H9 (cell line): ENCODE measurements around the gene FUT8. TPM values are rescaled to one million over a fixed set of nuclear protein-coding genes. Genes with fewer than 3 reads are reported as not detected.

Source experiments
- DNase-seq: peaks from one replicate; pipeline ENCODE4 v3.0.0-alpha.2; 2017
- H2AFZ ChIP-seq: one replicate; pipeline ENCODE4 v1.6.1; 2013; ENCODE audit warnings: mild to moderate bottlenecking, low read length, control low read depth, moderate library complexity
- H2AK5ac ChIP-seq: 2 replicates; pipeline ENCODE4 v1.6.1; 2013; ENCODE audit warnings: low read length, control low read depth, mixed read lengths; ENCODE audit not compliant: insufficient read length
- H2BK120ac ChIP-seq: one replicate; pipeline ENCODE4 v1.6.1; 2013; ENCODE audit warnings: low read depth, mild to moderate bottlenecking, low read length, control low read depth, inconsistent platforms; ENCODE audit not compliant: poor library complexity, severe bottlenecking
- H2BK12ac ChIP-seq: 2 replicates; pipeline ENCODE4 v1.6.1; 2013; ENCODE audit warnings: low read length, control low read depth, mixed read lengths, low read depth; ENCODE audit not compliant: insufficient read length
- H2BK15ac ChIP-seq: 2 replicates; pipeline ENCODE4 v1.6.1; 2013; ENCODE audit warnings: low read depth, low read length, control low read depth
- H2BK20ac ChIP-seq: one replicate; pipeline ENCODE4 v1.6.1; 2013; ENCODE audit warnings: low read depth, mild to moderate bottlenecking, low read length, control low read depth, inconsistent platforms; ENCODE audit not compliant: poor library complexity, severe bottlenecking
- H2BK5ac ChIP-seq: 2 replicates; pipeline ENCODE4 v1.6.1; 2013; ENCODE audit warnings: low read length, control low read depth, mixed read lengths; ENCODE audit not compliant: insufficient read length
- H3K14ac ChIP-seq: 2 replicates; pipeline ENCODE4 v1.6.1; 2013; ENCODE audit warnings: low read length, control low read depth; ENCODE audit not compliant: insufficient read depth
- H3K18ac ChIP-seq: 2 replicates; pipeline ENCODE4 v1.6.1; 2013; ENCODE audit warnings: low read depth, mild to moderate bottlenecking, mixed read lengths, low read length, control low read depth; ENCODE audit not compliant: insufficient read length
- H3K23ac ChIP-seq: 2 replicates; pipeline ENCODE4 v1.6.1; 2013; ENCODE audit warnings: low read length, control low read depth, mixed read lengths, low read depth; ENCODE audit not compliant: insufficient read length
- H3K23me2 ChIP-seq: 2 replicates; pipeline ENCODE4 v1.6.1; 2013; ENCODE audit warnings: low read depth, mild to moderate bottlenecking, mixed read lengths, low read length, control low read depth; ENCODE audit not compliant: insufficient read length, poor library complexity, severe bottlenecking
- H3K27ac ChIP-seq: 2 replicates; pipeline ENCODE4 v1.5.1; 2013; ENCODE audit warnings: low read length, control low read depth, mixed read lengths, low read depth; ENCODE audit not compliant: insufficient read length
- H3K27me3 ChIP-seq: 2 replicates; pipeline ENCODE4 v1.6.1; 2013; ENCODE audit warnings: low read length, control low read depth, inconsistent platforms; ENCODE audit not compliant: insufficient read depth
- H3K4ac ChIP-seq: 2 replicates; pipeline ENCODE4 v1.6.1; 2013; ENCODE audit warnings: low read depth, mild to moderate bottlenecking, control low read depth, inconsistent platforms, low read length, moderate library complexity
- H3K4me1 ChIP-seq: 2 replicates; pipeline ENCODE4 v1.6.1; 2013; ENCODE audit warnings: low read length, control low read depth, inconsistent platforms; ENCODE audit not compliant: insufficient read depth
- H3K4me2 ChIP-seq: 2 replicates; pipeline ENCODE4 v1.6.1; 2013; ENCODE audit warnings: low read length, control low read depth, mixed read lengths; ENCODE audit not compliant: insufficient read length, insufficient read depth
- H3K56ac ChIP-seq: 2 replicates; pipeline ENCODE4 v1.6.1; 2013; ENCODE audit warnings: low read depth, mild to moderate bottlenecking, mixed read lengths, low read length, control low read depth; ENCODE audit not compliant: insufficient read length
- H3K79me1 ChIP-seq: 2 replicates; pipeline ENCODE4 v1.6.1; 2013; ENCODE audit warnings: low read depth, mild to moderate bottlenecking, moderate library complexity, low read length, control low read depth, inconsistent platforms; ENCODE audit not compliant: insufficient read depth, poor library complexity, severe bottlenecking
- H3K79me2 ChIP-seq: 2 replicates; pipeline ENCODE4 v1.6.1; 2013; ENCODE audit warnings: low read length, control low read depth, inconsistent platforms; ENCODE audit not compliant: insufficient read depth
- H3K9ac ChIP-seq: 2 replicates; pipeline ENCODE4 v1.6.1; 2013; ENCODE audit warnings: low read length, control low read depth, mixed read lengths; ENCODE audit not compliant: insufficient read length; ENCODE audit errors: extremely low read depth
- H3K9me3 ChIP-seq: one replicate; pipeline ENCODE4 v1.6.1; 2013; ENCODE audit warnings: low read depth, low read length, inconsistent platforms; ENCODE audit not compliant: control insufficient read depth
- H3T11ph ChIP-seq: one replicate; pipeline ENCODE4 v1.6.1; 2013; ENCODE audit warnings: mild to moderate bottlenecking, low read length, control low read depth, inconsistent platforms
- H4K20me1 ChIP-seq: one replicate; pipeline ENCODE4 v1.6.1; 2013; ENCODE audit not compliant: control insufficient read depth, insufficient read length, insufficient read depth
- H4K5ac ChIP-seq: 2 replicates; pipeline ENCODE4 v1.6.1; 2013; ENCODE audit warnings: low read depth, mild to moderate bottlenecking, mixed read lengths, low read length, control low read depth; ENCODE audit not compliant: insufficient read length
- H4K8ac ChIP-seq: replicated peaks from 2 replicates; pipeline ENCODE4 v1.6.1; 2013; ENCODE audit warnings: low read length, control low read depth, mixed read lengths, low read depth; ENCODE audit not compliant: insufficient read length
- H4K91ac ChIP-seq: 2 replicates; pipeline ENCODE4 v1.6.1; 2013; ENCODE audit warnings: low read depth, mild to moderate bottlenecking, moderate library complexity, mixed read lengths, low read length, control low read depth; ENCODE audit not compliant: insufficient read length
- H3K27ac Mint-ChIP-seq, 3 experiments: 2 replicates in 2 of 3; 3 replicates in 1 of 3; pipeline ENCODE4 v1.8.0; 2020 to 2021; ENCODE audit warnings: mixed read lengths in 3 of 3, mild to moderate bottlenecking in 1 of 3, moderate library complexity in 1 of 3
- H3K27me3 Mint-ChIP-seq: 2 replicates; pipeline ENCODE4 v1.8.0; 2021; ENCODE audit warnings: low read depth, mild to moderate bottlenecking, moderate library complexity, mixed read lengths
- H3K36me3 Mint-ChIP-seq, 3 experiments: 2 replicates in 2 of 3; 3 replicates in 1 of 3; pipeline ENCODE4 v1.8.0; 2020 to 2021; ENCODE audit warnings: low read depth in 3 of 3, mixed read lengths in 3 of 3; ENCODE audit not compliant: insufficient read depth in 1 of 3
- H3K4me1 Mint-ChIP-seq, 2 experiments: 2 replicates each; pipeline ENCODE4 v1.8.0; 2020; ENCODE audit warnings: mixed read lengths in 2 of 2
- H3K4me3 Mint-ChIP-seq, 2 experiments: 2 replicates in 1 of 2; 3 replicates in 1 of 2; pipeline ENCODE4 v1.8.0; 2020 to 2021; ENCODE audit warnings: mild to moderate bottlenecking in 2 of 2, mixed read lengths in 2 of 2, moderate library complexity in 1 of 2
- H3K9me3 Mint-ChIP-seq, 2 experiments: 2 replicates in 1 of 2; 3 replicates in 1 of 2; pipeline ENCODE4 v1.8.0; 2020; ENCODE audit warnings: mild to moderate bottlenecking in 2 of 2, mixed read lengths in 2 of 2, moderate library complexity in 1 of 2
- CTCF ChIP-seq: fragments of 200-600 bp; sonication (generic); conservative IDR thresholded peaks from 3 replicates; pipeline ENCODE4 v1.8.0; 2021; ENCODE audit warnings: antibody characterized with exemption, mild to moderate bottlenecking
- WGBS: extraction: QIAGEN DNeasy Blood & Tissue Kit; methylation state at CpG from one replicate; pipeline ENCODE4 v1.1.7; 2013; ENCODE audit warnings: missing lambda C conversion rate, low lambda C conversion rate, mixed read lengths; ENCODE audit not compliant: insufficient read length; ENCODE audit errors: extremely low coverage; 5-methylcytosine and 5-hydroxymethylcytosine counted together
- total RNA-seq: library from RNA; stranded (reverse); gene quantifications from 2 replicates; pipeline ENCODE4 v1.2.1, GENCODE V29; 2021

FUT8 gene
- total RNA-seq, 1 experiment from 2014 or later = 44.3 TPM

- Histone ChIP-seq H4K20me1 (no peaks in the 10 kb centered on the region), H3K9ac (no peak overlapping the region), H2BK120ac (no peak overlapping the region), H3K4ac (no peak overlapping the region), H3K14ac (no peak overlapping the region), H3K4me2 (no peak overlapping the region), H2AFZ (no peak overlapping the region), H3K27ac (no peak overlapping the region), H2BK12ac (no peak overlapping the region), H3K9me3 (no peaks in the 10 kb centered on the region), H3K18ac (no peak overlapping the region), H3K23me2 (no peaks in the 10 kb centered on the region), H2BK5ac (no peak overlapping the region), H3K4me1 (no peaks in the 10 kb centered on the region), H2BK20ac (no peak overlapping the region), H3K79me1 (no peaks in the 10 kb centered on the region), H4K8ac (no peak overlapping the region), H4K5ac (no peak overlapping the region), H4K91ac (no peak overlapping the region), H3K27me3 (no peaks in the 10 kb centered on the region), H3K79me2 (no peaks in the 10 kb centered on the region), H3T11ph (no peak overlapping the region), H3K23ac (no peak overlapping the region), H3K56ac (no peak overlapping the region), H2BK15ac (no peak overlapping the region), H2AK5ac (no peak overlapping the region)
- H3K4me3 Mint-ChIP-seq = no peak overlapping the region
- no peaks in the 10 kb centered on the region for H3K9me3 Mint-ChIP-seq
- WGBS = no CpG with 5 or more reads among the region's 6 CpGs
- no peak overlapping the region for H3K27ac Mint-ChIP-seq
- no peak for DNase-seq
- no peaks in the 10 kb centered on the region for H3K27me3 Mint-ChIP-seq
- H3K36me3 Mint-ChIP-seq = no peaks in the 10 kb centered on the region
- peaks cover 4 to 6% of the 10 kb centered on the region in 2 experiments for H3K4me1 Mint-ChIP-seq
- no peak for TF ChIP-seq CTCF
Measured at GRCh38 chr14:65550779-65551643, 138.5 kb downstream of the FUT8 start.
